Measurements from ENCODE around the gene SPON1.

DNA sequence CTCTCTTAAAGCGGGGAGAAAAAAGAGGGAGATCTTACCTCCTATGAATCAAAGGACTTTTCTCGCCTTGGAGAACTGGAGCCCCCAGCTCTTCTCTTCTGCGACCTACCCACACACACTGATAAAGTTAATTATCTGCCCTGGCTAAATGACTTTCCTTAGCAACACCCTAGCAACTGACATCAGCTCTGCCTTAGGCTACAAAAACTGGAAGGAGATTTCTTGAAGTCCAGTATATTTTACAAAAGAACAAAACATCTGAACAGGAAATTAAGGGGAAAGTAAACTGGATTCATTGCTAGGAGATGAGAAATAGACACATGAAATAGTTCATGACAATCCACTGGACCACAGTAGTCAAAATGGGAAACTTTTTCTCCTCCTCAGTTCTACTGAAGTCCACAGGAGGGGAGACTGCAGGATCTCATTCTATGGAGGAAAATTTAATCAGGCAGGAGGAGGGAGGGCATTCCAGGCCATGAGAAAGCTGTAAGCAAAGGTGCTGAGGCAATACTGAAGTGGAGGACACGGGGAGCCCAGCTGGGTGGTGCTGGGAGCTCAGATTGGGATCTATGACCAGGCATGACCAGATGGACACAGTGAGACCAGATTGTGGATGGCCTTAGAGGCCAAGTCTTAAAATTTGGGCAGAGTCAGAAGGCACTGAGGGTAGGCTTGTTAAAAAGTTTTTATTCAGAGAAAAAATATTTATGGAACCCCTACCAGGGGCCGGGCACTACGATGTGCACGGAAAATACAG lies 3.7 kb upstream of the SPON1 start:
- TF ChIP-seq POLR2AphosphoS5 (IDR thresholded peaks at IDR 0.05; ENCODE audit: borderline replicate concordance, low read depth, low read length) = no peak
- TF ChIP-seq EZH2 (IDR thresholded peaks at IDR 0.05) = no peak
- no peak for TF ChIP-seq FOXP2 (optimal IDR thresholded peaks at IDR 0.05; ENCODE audit: control extremely low read depth, extremely low read length, insufficient read depth)

Measured in SK-N-MC (cell line).